Activated CD4-positive, CD25-positive, alpha-beta regulatory T cell treated with anti-CD3 and anti-CD28 coated beads, Interleukin-2, amount 50 U/mL, for 16 hours (primary cell): ENCODE results near the gene SEMA7A.
"Not testable (repeated sequence)": the region's sequence is repeated elsewhere in the genome, so short reads cannot be mapped to it uniquely, and the experiment has no call there.

Source experiments
- DNase-seq: peaks from one replicate; pipeline ENCODE4 v3.0.0-alpha.2; 2020; ENCODE audit warnings: low read depth, low spot score

Gene SEMA7A

GRCh38 chr15:74433592-74434262 lies at the start of gene SEMA7A:
Gene SEMA7A, minus strand, starts transcription at chr15:74433958. Its CDS starts 40 bp downstream, at chr15:74433918.
- DNase-seq, result peak; percentile 44

- no peak for DNase-seq
Measured at GRCh38 chr15:74482661-74483060, 48.9 kb upstream of the SEMA7A start.

GRCh38 chr15:74480364-74480763 lies 46.6 kb upstream of the SEMA7A start:
- DNase-seq, result not testable (repeated sequence)

GRCh38 chr15:74471621-74472020 lies 37.9 kb upstream of the SEMA7A start:
- not testable (repeated sequence) for DNase-seq

GRCh38 chr15:74470631-74471395 lies 37.1 kb upstream of the SEMA7A start:
- no peak for DNase-seq

DNA sequence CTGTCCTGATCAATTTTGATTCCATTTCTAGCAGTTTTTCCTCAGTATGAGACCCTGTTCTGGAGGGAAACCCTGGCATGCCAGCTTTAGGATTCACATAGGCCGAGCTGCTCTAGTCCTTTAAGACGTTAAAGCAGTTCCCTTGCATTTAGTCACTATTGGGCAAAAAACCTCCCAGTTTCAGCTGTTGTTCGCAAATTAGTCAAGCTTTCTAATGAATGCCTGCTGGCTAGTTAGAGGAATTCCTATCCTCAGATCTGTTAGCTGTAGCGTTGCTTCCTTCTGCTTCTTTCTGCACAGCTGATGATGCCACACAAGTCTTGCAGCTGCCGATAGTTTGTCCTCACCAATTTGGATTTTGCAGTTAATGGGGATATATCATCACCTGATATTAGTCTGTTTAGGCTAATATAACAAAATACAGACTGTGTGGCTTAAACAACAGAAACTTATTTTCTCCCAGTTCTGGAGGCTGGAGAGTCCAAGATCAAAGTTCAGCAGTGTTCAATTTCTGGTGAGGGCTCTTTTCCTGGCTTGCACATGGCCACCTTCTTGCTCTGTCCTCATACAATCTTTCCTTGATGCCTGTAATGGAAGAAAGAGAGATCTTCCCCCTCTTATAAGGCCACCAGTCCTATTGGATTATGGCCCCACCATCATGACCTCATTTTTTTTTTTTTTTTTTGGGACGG lies 34.7 kb upstream of the SEMA7A start:
- DNase-seq, result no peak

DNA sequence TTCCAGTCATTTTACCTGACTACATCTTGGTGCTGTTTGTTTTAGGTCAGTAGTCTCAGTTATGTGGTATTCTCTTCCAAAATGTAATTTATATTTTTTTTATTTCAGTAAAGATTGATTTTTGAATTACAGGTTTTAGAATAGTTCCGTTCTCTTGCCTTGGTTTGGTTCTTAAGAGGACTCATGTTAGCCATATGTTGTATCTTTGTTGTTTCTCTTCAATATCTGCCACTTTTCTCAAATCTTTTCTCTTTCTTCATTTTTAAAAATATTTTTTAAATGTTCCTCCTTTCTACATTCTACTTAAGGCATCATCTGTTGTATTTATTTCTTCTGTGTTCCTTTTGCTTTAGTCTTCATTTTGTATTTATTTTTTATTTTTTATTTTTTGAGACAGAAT lies 32.8 kb upstream of the SEMA7A start:
- no peak for DNase-seq

DNA sequence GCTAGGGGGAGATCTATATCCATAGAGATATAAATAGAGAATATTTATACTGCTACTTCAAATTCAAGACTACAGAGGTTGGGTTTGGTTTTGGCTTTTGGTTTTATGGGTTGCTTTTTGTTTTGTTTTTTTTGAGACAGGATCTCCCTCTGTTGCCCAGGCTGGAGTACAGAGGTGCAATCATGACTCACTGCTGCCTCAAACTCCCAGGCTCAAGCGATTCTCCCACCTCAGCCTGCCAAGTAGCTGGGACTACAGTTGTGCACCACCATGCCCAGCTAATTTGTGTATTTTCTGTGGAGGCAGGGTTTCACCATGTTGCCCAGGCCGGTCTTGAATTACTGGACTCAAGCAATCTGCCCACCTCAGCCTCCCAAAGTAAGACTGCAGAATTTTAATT lies 31.1 kb upstream of the SEMA7A start:
- no peak for DNase-seq

DNA sequence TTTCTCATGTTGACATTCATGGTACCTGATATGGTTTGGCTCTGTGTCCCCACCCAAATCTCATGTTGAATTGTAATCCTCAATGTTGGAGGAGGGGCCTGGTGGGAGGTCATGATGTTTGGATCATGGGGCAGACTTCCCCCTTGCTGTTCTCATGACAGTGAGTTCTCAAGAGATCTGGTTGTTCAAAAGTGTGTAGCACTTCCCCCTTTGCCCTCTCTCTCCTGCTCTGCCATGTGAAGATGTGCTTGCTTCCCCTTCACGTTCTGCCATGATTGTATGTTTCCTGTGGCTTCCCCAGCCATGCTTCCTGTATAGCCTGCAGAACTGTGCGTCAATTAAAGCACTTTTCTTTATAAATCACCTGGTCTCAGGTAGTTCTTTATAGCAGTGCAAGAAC lies 30.5 kb upstream of the SEMA7A start:
- DNase-seq, result no peak

DNA sequence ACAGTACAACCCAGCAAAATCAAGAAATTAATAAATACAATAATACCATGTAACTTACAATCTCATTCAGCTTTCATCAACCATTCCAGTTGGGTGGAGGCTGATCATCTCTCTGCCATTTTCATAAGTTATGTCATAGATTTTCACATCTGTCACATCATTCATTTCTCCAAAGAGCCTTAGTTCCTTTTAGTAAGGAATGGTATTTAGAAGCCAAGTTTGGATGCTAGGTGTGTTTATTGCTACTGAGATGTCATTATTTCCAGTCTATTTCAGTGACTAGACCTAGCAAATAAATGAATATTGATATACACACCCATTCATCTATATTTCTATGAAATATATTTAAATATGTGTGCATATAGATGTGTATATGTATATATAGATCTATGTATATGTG lies 29.9 kb upstream of the SEMA7A start:
- no peak for DNase-seq

DNA sequence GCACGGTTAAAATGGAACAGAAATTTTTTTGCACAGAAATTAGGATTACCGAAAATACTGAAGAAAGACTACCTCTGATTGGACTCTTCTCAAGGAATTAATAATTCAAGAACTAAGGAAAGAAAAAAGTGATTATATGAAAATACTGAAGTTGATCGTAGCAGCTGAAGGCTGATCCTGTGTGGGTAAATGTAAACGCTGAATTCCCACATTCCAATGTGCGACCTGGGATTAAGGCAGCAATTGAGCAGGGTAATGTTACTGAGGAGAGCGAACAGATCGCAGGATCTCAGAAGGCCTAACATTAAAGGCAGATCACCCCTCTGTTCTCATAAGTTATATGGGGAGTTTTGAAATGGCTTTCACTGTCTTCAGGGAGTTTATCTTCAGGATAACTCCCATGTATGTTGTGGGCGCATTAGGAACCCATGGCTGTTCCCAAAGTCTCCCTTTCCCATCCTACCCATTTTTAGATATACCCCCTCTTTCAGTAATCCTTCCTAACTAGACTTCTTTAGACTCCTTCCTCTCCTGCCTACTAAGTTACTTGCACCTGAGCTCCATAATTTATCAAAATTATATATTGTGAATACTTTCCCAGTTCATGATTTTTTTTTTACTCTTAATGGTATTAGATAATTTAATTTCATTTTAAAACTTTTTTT lies 28.2 kb upstream of the SEMA7A start:
- DNase-seq, result no peak

- DNase-seq, result peak; percentile 98
Measured at GRCh38 chr15:74460871-74461846, 27.4 kb upstream of the SEMA7A start, which contains the start of gene UBL7. Gene UBL7, minus strand, starts transcription at chr15:74461160. Its CDS starts 2,293 bp downstream, at chr15:74458867.

DNA sequence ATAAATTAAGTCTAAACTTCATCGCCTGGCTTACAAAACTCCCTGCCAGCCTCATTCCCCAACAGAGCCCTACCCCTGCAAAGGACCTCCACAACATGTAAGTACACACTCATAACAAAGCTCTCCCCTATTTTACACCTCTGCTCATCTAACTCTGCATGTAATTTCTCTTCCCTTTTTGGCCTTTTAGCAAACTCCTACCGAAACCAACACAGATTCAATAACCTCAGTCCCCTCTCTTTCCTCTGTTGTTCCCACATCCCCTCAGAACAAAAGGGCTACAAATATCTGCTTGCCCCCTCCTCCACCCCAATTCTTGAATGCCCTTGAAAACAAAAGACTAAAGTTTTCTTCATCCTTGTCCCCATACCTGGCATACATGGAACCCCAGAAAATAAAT lies 26.5 kb upstream of the SEMA7A start:
- DNase-seq, result no peak

GRCh38 chr15:74459798-74460197 lies 26.0 kb upstream of the SEMA7A start:
- DNase-seq, result not testable (repeated sequence)

- no peak for DNase-seq
Measured at GRCh38 chr15:74458473-74458872, 24.7 kb upstream of the SEMA7A start.

GRCh38 chr15:74457036-74457435 lies 23.3 kb upstream of the SEMA7A start:
- DNase-seq, result not testable (repeated sequence)

GRCh38 chr15:74454764-74455500 lies 21.2 kb upstream of the SEMA7A start:
- DNase-seq, result no peak

DNA sequence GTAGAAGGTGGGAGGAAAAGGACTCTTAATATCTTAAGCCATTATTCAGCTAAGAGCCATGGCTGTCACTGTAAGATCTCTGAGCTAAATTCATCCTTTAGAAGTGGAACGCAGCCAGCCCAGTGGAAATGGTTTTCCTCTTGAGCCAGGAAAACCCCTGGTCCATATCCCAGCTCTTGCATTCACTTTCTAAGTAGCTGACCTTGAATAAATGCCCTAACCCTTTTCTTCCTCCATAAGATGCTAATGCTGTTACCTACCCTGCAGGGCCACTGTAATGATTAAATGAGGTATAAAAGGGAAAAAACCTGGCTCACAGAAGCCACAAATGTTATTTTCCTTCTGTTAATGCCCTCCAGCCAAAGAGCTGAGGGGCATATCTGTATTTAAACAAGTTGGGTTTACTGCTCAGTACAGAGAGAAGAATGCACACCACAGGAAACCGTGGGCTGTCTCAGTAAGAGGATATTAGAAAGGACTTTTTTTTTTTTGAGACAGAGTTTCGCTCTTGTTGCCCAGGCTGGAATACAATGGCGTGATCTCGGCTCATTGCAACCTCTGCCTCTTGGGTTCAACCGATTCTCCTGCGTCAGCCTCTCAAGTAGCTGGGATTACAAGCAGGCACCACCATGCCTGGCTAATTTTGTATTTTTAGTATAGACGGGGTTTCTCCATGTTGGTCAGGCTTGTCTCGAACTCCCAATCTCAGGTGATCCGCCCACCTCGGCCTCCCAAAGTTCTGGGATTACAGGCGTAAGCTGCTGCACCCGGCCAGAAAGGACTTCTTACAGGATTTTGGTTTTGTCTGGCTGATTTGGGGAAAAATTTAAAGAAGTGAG lies 20.4 kb upstream of the SEMA7A start:
- DNase-seq, result no peak
